NCI-H446 treated with DMSO at 0.1 percent for 48 hours (cell line): Measurements from ENCODE around the gene HOXD11.

Experiments
- DNase-seq: peaks from one replicate; lab custom pipeline; 2025; lab: John Stamatoyannopoulos, UW

HOXD11 gene

GRCh38 chr2:176106581-176107539 is at the start of gene HOXD11:
TSS of gene HOXD11 (plus strand) at chr2:176107280. CDS start at chr2:176107356, 76 bp downstream.
- no peak for DNase-seq

- DNase-seq: no peak
Observed at GRCh38 chr2:176063958-176064357, 43.1 kb upstream of the HOXD11 start.

- DNase-seq: no peak
Observed at GRCh38 chr2:176066645-176067588, 40.2 kb upstream of the HOXD11 start.

- no peak for DNase-seq
Observed at GRCh38 chr2:176067589-176068418, 39.3 kb upstream of the HOXD11 start.

- no peak for DNase-seq
Observed at GRCh38 chr2:176068419-176068832, 38.7 kb upstream of the HOXD11 start.

- DNase-seq: no peak
Observed at GRCh38 chr2:176071330-176072291, 35.5 kb upstream of the HOXD11 start.

- DNase-seq: no peak
Observed at GRCh38 chr2:176072292-176072669, 34.8 kb upstream of the HOXD11 start.

- no peak for DNase-seq
Observed at GRCh38 chr2:176072951-176073904, 33.9 kb upstream of the HOXD11 start.

GRCh38 chr2:176074919-176075425 is 32.1 kb upstream of the HOXD11 start:
- no peak for DNase-seq

- no peak for DNase-seq
Observed at GRCh38 chr2:176075481-176075880, 31.6 kb upstream of the HOXD11 start.

- DNase-seq: no peak
Observed at GRCh38 chr2:176076063-176076462, 31.0 kb upstream of the HOXD11 start.

GRCh38 chr2:176076796-176077195 is 30.3 kb upstream of the HOXD11 start:
- no peak for DNase-seq

GRCh38 chr2:176078541-176079284 is 28.4 kb upstream of the HOXD11 start:
- DNase-seq: no peak

- no peak for DNase-seq
Observed at GRCh38 chr2:176079285-176079830, 27.7 kb upstream of the HOXD11 start.

GRCh38 chr2:176079831-176080539 is 27.1 kb upstream of the HOXD11 start:
- DNase-seq: no peak

- DNase-seq: no peak
Observed at GRCh38 chr2:176080540-176081375, 26.3 kb upstream of the HOXD11 start.
